GM20431 (cell line): ENCODE measurements around the gene ENPP3.

Source experiments
- in situ Hi-C: fragments of 300-500 bp; cut with MseI, MboI; formaldehyde crosslinking; loops from one replicate; pipeline ENCODE4 v1.15.0; 2020; ENCODE audit warnings: low sequenced_read_pairs; ENCODE audit not compliant: unreplicated experiment

ENPP3 gene

GRCh38 chr6:131641554-131641953, 4.5 kb downstream of the ENPP3 start:
- in situ Hi-C loops: no loop called here

DNA sequence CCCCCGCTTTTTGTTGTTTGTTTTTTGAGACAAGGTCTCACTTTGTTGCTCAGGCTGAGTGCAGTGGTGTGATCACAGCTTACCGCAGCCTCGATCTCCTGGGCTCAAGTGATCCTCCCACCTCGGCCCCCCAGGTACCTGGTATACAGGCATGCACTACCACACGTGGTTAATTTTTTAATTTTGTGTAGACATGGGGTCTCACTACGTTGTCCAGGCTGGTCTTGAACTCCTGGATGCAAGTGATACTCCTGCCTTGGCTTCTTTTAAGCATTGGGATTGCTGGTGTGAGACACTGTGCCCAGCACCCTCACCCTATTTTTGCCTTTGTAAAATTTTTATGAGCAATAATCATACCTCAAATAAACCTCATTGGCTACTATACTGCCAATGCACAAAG, 5.5 kb downstream of the ENPP3 start:
- in situ Hi-C loops: no loop called here

DNA sequence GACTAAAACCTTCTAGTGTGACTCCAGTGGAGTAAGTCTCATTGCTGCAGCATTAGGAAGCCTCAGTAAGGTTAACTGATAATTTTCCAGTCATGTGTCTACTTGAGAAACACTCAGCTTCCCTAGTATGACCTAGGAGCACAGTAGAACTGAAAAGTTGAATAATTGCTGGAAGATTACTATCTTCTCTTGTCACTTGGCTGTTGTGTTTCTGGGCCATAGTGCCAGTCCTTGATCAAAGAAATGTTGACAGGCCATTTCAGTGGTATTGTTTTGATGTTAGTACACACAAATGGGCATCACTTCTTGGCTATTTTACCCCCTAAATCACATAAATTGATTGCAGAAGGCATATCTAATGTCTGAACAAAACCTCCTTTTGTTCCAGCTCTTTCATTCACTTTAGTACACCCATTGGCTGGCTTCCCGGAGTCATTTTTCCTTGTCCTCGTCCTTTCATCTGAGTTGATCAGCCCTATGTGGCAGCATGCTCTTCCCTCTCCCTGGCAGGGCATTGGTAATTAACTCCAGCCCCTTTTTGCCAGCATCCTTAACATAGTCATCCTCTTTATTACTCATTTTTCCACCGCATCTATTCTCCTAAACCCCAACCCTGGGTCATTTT, 6.0 kb downstream of the ENPP3 start:
- in situ Hi-C loops: no loop called here

DNA sequence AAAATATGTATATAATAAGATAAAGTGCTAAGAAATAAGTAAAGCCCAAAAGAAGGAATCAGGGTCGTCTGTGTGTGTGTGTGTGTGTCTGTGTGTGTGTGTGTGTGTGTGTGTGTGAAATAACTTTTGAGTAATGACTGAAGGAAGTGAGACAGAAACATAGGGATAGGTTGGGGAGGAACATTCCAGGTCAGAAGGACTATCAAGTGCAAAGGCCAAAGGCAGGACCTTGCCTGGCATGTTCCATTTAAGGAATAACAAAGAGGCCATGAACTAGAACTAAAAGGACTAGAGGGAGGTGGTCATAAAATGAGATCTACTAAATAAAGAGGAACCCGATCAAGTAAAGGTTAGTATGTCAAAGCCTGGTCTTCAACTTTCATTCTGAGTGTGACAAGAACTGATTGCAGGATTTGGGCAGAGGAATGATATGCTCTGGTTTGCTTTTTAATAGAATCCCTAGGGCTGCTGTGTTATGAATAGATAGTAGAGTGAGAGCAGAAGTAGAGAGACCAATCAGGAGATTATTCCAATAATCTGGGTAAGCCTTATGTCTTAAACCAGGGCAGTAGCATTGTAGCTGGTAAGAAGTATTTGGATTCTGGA, 6.9 kb downstream of the ENPP3 start:
- in situ Hi-C loops: no loop called here

- in situ Hi-C loops: no loop called here
Observed at GRCh38 chr6:131644921-131645320, 7.8 kb downstream of the ENPP3 start.

DNA sequence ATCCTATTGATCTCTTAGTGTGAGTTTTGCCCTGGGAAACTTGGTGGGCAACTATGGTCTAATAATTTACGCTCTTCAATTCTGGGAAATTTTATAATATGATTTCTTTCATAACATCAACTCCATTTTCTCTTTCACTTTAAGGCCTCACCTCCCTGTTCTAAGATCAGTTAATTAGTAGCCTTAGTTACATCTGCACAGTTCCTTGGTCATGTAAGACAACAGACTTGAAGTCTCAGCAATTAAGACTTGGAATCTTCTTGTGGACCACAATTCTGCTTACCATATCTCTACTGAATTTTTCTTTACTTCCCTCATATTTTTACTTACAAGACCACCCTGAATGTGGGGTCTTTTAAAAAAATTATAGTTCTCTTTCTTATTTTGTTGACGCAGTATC, 8.7 kb downstream of the ENPP3 start:
- in situ Hi-C loops: no loop called here

GRCh38 chr6:131646249-131646670, 9.2 kb downstream of the ENPP3 start:
- in situ Hi-C loops: no loop called here

- in situ Hi-C loops: no loop called here
Observed at GRCh38 chr6:131651782-131652181, 14.7 kb downstream of the ENPP3 start.

GRCh38 chr6:131652472-131652871, 15.4 kb downstream of the ENPP3 start:
- in situ Hi-C loops: no loop called here

- in situ Hi-C loops: no loop called here
Observed at GRCh38 chr6:131654326-131654725, 17.2 kb downstream of the ENPP3 start.

- in situ Hi-C loops: no loop called here
Observed at GRCh38 chr6:131655387-131655786, 18.3 kb downstream of the ENPP3 start.

GRCh38 chr6:131655951-131656350, 18.8 kb downstream of the ENPP3 start:
- in situ Hi-C loops: no loop called here

- in situ Hi-C loops: no loop called here
Observed at GRCh38 chr6:131656667-131657066, 19.6 kb downstream of the ENPP3 start.

DNA sequence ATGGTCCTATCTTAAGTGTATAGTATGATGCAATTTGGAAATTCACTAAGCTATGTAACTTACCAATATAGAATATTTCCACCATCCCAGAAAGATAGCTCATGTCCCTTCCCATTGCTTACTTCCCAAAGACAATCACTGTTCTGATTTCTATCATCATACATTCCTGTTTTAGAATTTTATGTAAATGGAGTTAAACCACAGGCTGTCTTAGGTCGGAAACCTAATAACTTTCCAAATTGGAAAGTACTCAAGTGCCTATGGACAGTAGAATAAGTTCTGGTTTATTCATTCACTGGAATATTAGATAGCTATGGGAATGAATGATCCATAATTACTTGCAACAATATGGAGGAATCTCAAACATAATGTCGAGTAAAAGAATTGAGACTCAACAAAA, 20.1 kb downstream of the ENPP3 start:
- in situ Hi-C loops: no loop called here

GRCh38 chr6:131657630-131658111, 20.6 kb downstream of the ENPP3 start:
- in situ Hi-C loops: no loop called here

GRCh38 chr6:131658287-131658686, 21.2 kb downstream of the ENPP3 start:
- in situ Hi-C loops: no loop called here

- in situ Hi-C loops: no loop called here
Observed at GRCh38 chr6:131660195-131660594, 23.1 kb downstream of the ENPP3 start.

DNA sequence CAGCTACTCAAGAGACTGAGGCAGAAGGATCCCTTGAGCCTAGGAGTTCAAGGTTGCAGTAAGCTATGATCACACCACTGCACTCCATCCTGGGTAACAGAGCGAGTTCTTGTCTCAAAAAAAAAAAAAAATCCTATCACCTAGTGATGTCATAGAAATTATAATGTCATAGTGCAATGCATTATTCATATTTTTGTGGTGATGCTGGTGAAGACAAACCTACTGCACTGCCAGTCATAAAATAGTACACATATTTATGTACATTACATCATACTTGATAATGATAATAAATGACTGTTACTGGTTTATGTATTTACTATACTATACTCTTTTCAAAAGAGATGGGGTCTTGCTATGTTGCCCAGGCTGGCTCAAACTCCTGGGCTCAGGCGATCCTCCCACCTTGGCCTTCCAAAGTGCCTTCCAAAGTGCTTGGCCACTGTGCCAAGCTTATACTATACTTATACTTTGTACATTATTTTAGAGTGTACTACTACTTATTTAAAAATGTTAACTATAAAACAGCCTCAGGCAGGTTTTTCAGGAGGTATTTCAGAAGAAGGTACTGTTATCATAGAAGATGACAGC, 26.6 kb downstream of the ENPP3 start:
- in situ Hi-C loops: no loop called here

GRCh38 chr6:131669891-131670290, 32.8 kb downstream of the ENPP3 start:
- in situ Hi-C loops: no loop called here

- in situ Hi-C loops: no loop called here
Observed at GRCh38 chr6:131673184-131673583, 36.1 kb downstream of the ENPP3 start.

GRCh38 chr6:131678442-131678841, 41.3 kb downstream of the ENPP3 start:
- in situ Hi-C loops: no loop called here

DNA sequence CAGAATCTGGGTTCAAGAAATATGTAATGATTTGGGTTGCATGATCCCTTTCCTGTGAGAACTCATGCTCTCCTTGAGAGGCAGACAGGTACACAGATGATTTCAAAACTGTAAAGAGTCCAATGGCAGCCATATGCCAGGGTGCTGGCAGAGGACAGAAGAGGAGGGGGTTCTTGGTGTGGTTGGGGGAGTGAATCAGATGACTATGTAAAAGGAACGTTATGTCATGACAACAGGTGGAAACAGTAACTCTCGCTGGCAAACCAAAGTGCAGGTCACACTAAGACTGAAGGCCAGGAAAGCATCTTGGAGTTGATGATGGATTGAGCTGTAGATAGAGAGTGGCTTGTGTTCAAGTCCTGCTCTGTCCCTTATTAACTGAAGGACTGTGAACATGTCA, 43.8 kb downstream of the ENPP3 start:
- in situ Hi-C loops: no loop called here
